IPS-NIHi11 (cell line): ENCODE data around the gene GPR146.
"Not testable (repeated sequence)": the region's sequence is repeated elsewhere in the genome, so short reads cannot be mapped to it uniquely, and the experiment has no call there.

Source experiments
- DNase-seq: peaks from one replicate; pipeline ENCODE4 v3.0.0; 2012; ENCODE audit warnings: mixed read lengths, low spot score

The GPR146 gene

DNA sequence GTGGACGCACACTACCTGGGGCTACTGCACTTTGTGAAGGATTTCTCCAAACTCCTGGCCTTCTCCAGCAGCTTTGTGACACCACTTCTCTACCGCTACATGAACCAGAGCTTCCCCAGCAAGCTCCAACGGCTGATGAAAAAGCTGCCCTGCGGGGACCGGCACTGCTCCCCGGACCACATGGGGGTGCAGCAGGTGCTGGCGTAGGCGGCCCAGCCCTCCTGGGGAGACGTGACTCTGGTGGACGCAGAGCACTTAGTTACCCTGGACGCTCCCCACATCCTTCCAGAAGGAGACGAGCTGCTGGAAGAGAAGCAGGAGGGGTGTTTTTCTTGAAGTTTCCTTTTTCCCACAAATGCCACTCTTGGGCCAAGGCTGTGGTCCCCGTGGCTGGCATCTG is 14.0 kb downstream of the GPR146 start:
- DNase-seq, result no peak

GRCh38 chr7:1058821-1059199 is 14.5 kb downstream of the GPR146 start:
- DNase-seq, result no peak

DNA sequence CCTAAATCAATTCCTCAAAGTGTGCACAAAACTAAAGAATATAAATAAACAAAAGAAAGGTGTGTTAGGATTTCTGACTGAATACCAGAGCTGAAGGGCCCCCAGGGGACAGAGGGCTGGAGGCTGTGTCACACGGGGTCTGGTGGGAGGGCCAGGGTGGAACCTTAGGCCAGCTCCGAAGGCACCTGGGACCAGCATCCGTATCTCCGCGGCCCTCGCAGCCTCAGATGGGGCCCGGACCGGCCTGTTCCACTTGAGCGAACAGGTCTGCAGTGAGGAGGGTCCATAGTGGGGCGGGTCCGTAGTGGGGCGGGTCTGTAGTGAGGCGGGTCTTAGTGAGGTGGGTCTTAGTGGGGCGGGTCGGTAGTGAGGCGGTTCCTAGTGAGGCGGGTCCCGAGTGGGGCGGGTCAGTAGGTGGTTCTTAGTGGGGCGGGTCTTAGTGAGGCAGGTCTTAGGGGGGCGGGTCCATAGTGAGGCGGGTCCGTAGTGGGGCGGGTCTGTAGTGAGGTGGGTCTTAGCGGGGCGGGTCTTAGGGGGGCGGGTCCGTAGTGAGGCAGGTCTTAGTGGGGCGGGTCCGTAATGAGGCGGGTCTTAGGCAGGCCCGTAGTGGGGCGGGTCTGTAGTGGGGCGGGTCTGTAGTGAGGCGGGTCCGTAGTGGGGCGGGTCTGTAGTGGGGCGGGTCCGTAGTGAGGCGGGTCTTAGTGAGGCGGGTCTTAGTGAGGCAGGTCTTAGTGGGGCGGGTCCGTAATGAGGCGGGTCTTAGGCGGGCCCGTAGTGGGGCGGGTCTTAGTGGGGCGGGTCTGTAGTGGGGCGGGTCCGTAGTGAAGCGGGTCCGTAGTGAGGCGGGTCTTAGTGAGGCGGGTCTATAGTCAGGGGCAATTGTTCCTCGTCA is 15.1 kb downstream of the GPR146 start:
- peak; percentile 88 for DNase-seq

DNA sequence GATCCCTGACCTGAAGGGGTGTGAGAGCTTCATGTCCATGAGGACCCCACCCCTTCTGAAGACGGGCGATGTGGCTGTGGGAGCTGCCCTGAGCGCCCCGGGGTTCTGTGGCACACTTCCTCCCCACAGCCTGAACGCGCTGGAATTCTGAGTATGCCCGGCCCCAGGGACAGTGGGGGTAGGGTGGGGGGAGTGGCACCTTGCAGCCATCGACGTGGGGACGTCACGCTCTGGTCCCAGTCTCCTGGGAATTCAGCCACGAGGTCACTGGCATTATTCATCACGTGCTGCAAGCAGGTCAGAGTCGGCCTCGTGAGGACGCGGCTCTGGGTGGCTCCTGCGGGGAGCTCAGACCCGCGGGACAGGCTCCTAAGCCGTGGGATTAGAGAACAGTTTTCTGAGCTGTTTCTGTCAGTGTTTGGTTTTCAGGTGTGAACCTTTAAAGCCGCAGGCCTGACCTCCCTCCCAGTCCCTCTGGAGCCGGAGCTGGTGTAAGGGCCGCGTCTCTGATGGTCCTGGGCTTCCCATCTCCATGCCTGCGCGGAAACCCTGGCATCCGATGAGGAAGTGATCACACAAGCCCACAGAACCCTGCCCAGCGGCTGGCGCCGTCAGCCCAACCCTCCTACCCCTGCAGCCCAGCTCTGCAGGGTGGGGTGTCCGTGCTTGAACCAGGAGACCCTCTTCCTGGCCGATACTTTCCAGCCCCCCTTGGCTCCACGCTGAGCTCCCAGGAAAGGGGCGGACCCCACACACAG is 16.1 kb downstream of the GPR146 start:
- DNase-seq, result no peak

DNA sequence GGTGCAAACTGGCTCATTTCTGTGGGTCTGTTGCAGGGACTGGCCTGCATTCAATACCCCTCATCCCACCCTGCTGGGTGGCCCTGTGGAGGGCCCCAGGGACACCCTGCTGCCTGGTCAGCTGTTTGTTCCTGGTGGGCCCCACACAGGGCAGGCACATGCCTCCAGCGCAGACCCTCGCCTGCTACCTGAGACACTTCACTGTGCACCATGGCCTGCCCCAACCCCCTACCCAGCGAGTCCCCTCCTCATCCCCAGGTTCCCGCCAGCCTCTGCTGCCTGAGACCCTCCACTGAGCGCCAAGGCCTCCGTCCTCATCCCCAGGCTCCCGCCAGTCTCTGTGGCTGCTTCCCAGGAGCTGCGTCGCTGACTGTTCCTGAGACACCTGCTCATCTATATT is 16.8 kb downstream of the GPR146 start:
- DNase-seq, result no peak

- DNase-seq, result no peak
Measured at GRCh38 chr7:1062296-1063294, 18.2 kb downstream of the GPR146 start.

DNA sequence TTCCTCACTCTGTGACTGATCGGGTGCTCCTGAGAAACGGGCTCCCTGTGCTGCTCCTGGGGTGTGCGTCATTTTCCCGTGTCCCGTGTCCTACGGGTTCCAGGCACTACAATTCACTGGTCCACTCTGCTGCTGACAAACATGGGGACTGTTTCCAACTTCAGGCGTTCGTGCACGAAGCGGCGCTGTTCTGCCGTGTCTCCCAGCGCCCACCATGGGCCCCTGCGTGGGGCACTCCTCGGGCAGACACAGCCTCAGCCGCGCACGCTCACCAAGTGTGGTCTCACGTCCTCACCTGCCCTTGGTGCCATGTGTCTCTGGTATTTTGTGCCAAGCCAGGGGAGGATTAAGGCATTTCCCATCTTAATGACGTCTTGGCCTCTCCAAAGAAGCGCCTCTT is 19.0 kb downstream of the GPR146 start:
- no peak for DNase-seq

- DNase-seq, result no peak
Measured at GRCh38 chr7:1064581-1064980, 20.2 kb downstream of the GPR146 start.

DNA sequence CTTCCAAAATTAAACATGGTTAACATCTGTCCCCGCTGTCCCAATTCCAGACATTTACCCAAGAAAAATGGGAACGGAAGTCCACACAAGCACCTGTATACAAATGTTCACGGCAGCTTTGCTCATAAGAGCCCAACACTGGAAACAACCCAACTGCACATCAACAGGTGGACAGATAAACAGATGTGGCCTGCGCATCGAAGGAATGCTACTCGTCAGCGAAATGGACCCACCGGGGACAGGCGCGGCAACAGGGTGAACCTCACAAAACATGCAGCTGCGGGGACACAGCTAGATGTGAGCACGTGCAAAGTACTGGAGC is 20.9 kb downstream of the GPR146 start:
- no peak for DNase-seq

- peak; percentile 96 for DNase-seq
Measured at GRCh38 chr7:1065585-1066241, 21.4 kb downstream of the GPR146 start.

DNA sequence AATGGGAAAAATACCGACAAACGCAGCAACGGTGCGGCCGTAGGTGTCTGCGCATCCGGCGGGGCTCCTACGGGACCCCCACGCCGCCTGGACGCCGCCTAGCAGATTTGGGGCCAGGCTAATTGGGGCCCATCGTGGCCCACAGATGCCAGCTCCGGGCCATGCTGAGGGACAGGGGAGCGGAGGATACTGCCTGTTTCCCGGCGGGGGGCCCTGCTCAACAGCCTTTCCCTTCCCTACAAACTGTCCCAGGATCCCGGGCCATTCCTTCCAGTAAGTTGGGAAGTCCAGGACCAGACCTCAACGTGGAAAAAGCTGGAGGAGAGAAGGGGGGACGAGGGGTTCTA is 21.9 kb downstream of the GPR146 start:
- DNase-seq, result no peak

DNA sequence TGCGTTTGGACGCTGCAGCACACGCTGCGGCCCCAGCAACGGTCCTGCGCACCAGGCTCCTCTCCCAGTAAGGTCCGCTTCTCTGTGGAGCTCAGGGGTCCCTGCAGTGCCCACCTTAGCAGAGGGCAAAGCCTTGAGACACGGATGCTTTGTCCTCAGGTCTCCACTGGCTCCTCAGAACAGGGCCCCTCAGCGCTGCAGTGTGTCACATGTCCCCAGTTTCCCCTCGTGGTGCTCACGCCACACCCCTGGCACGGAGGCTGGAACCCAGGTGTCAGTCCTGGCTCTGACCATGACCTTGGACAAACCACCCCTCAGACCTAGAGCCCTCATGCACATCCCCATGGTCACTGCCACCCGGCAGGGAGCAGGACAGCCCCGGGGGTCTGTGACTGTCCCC is 23.7 kb downstream of the GPR146 start:
- no peak for DNase-seq

- DNase-seq, result no peak
Measured at GRCh38 chr7:1068619-1069018, 24.3 kb downstream of the GPR146 start.

DNA sequence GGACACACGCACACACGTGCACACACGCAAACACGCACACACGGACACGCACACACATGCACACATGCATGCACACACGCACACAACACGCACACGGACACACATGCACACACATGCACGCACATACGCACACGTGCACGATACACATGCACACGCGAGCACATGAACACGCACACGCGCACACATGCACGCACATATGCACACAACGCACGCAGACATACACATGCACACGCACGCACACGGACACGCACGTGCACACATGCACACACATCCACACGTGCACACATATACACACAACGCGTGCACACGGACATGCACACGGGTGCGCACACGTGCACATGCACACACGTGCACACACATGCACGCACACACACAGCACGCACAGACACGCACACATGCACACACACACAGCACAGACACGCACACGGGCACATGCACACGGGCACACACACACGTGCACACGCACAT is 26.2 kb downstream of the GPR146 start:
- DNase-seq, result no peak

GRCh38 chr7:1071731-1072254 is 27.4 kb downstream of the GPR146 start:
- DNase-seq, result no peak

- DNase-seq, result peak; percentile 65
Measured at GRCh38 chr7:1073142-1073977, 29.0 kb downstream of the GPR146 start.

- not testable (repeated sequence) for DNase-seq
Measured at GRCh38 chr7:1074018-1074417, 29.7 kb downstream of the GPR146 start.

DNA sequence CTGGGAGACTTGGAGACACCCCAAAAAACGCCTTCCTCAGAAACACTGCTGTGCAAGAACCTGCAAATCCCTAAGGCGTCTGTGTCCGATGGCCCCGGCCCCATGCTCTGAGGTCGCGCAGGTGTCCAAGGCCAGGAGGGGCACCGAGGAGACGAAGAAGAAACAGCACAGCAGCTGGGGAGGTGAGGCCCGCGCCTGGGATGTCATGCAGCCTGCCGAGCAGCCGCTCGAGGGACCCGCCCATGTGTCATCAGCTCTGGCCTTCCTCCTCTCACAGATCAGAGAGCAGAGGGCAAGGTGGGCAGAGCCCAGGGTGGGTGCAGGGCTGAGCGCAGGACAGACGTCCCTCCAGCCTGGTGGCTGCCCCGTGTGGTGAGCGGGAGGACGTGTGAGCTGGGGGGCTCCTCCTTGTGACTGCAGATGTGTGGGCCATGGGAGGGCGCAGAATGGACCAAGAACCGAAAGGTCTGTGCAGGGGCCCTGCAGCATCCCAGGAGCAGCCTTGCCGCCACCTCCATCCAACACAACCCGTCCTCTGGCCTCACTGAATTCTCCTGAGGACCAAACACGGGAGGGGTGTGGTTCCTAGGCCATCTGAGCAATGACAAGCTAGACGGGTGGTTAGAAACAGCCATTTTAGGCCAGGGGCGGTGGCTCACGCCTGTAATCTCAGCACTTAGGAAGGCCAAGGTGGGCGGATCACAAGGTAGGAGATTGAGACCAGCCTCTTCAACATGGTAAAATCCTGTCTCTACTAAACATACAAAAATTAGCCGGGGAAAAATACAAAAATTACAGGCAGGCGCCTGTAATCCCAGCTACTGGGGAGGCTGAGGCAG is 30.5 kb downstream of the GPR146 start:
- no peak for DNase-seq
